Neural progenitor cell (in vitro differentiated cells): ENCODE measurements around the gene LHX4.

Source experiments
- CTCF ChIP-seq: fragments of 200-600 bp; sonication (generic); IDR thresholded peaks from 2 replicates; pipeline ENCODE4 v1.5.1; 2017; ENCODE audit warnings: antibody characterized with exemption, mild to moderate bottlenecking
- EZH2 ChIP-seq: fragments of 200-600 bp; sonication (generic); IDR thresholded peaks from 2 replicates; pipeline ENCODE4 v1.6.1; 2017; ENCODE audit warnings: antibody characterized with exemption, mild to moderate bottlenecking, moderate library complexity
- EZH2phosphoT487 ChIP-seq: fragments of 200-600 bp; sonication (generic); IDR thresholded peaks from 2 replicates; pipeline ENCODE4 v1.6.1; 2017; ENCODE audit warnings: antibody characterized with exemption

DNA sequence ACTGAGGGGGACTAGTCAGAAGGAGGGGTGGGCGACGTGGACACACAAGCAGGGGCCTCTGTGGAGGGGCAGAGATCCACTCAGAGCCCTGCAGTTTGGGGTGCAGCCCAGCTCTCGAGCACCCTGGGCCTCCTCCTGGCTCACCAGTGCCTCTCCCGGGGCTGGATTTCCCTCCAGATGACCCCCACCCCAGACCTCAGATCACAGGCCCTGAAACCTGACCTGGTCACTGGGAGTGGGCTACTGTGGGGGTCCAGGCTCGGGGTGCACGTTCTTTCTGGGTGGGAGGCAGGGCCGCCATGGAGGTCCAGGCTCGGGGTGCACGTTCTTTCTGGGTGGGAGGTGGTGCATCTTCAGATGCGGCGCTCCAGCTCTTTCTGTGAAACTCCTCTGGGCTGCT lies 10.3 kb upstream of the LHX4 start:
- TF ChIP-seq CTCF = no peak
- TF ChIP-seq EZH2phosphoT487 = no peak
- no peak for TF ChIP-seq EZH2
